Gastroesophageal sphincter (tissue), 3 donors: ENCODE results near the gene TRPV2.

Experiments used
- CTCF ChIP-seq, 4 experiments: fragments of 200-600 bp in 2 of 4; fragments of 450-650 bp in 2 of 4; sonication (generic) in 1 of 4; IDR thresholded peaks; one replicate each; pipeline ENCODE4 v1.5.1; 2017 to 2019; ENCODE audit warnings: antibody characterized with exemption in 4 of 4, mild to moderate bottlenecking in 2 of 4, moderate library complexity in 2 of 4
- POLR2A ChIP-seq, 2 donors: fragments of 450-650 bp; IDR thresholded peaks; one replicate each; pipeline ENCODE4 v1.6.1; 2017; ENCODE audit warnings: antibody characterized with exemption in 2 of 2, mild to moderate bottlenecking in 2 of 2, moderate library complexity in 1 of 2

- no peak for TF ChIP-seq CTCF (IDR thresholded peaks at IDR 0.05)
- TF ChIP-seq POLR2A (IDR thresholded peaks at IDR 0.05), result no peak
These were observed 48.3 kb downstream of the TRPV2 start for GRCh38 chr17:16463358-16464302.
